SK-MEL-5 (cell line): ENCODE measurements around the gene OR8S1. TPM values are rescaled to one million over a fixed set of nuclear protein-coding genes. Genes with fewer than 3 reads are reported as not detected.
"Not testable (repeated sequence)": the region's sequence is repeated elsewhere in the genome, so short reads cannot be mapped to it uniquely, and the experiment has no call there.

Source experiments
- DNase-seq: peaks from one replicate; pipeline ENCODE4 v3.0.0-alpha.2; 2016; ENCODE audit warnings: low read depth, low spot score
- in situ Hi-C: cut with HindIII; loops from 2 replicates; pipeline ENCODE4 v1.10.0; 2016; ENCODE audit warnings: low sequenced_read_pairs, high pct_unique_total_duplicates, low pct_unique_long_range_greater_than_20kb
- polyA plus RNA-seq, 2 experiments: library from polyadenylated mRNA; depleted of rRNA; stranded (reverse); fragments of >200 nt; gene quantifications; 2 replicates each; pipeline ENCODE4 v1.2.3, GENCODE V29; 2015
- total RNA-seq: library from RNA; depleted of rRNA; stranded (reverse); fragments of >200 nt; shearing (Covaris generic); gene quantifications from 2 replicates; pipeline ENCODE4 v1.2.3, GENCODE V29; 2014; rRNA removed

The OR8S1 gene, protein sequence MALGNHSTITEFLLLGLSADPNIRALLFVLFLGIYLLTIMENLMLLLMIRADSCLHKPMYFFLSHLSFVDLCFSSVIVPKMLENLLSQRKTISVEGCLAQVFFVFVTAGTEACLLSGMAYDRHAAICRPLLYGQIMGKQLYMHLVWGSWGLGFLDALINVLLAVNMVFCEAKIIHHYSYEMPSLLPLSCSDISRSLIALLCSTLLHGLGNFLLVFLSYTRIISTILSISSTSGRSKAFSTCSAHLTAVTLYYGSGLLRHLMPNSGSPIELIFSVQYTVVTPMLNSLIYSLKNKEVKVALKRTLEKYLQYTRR
- not detected in 2 replicates for total RNA-seq
- not detected in 2 replicates for polyA plus RNA-seq (2015; cell fraction: cytosol; rRNA removed)
- polyA plus RNA-seq (2015; cell fraction: nucleus; rRNA removed): not detected in 2 replicates

DNA sequence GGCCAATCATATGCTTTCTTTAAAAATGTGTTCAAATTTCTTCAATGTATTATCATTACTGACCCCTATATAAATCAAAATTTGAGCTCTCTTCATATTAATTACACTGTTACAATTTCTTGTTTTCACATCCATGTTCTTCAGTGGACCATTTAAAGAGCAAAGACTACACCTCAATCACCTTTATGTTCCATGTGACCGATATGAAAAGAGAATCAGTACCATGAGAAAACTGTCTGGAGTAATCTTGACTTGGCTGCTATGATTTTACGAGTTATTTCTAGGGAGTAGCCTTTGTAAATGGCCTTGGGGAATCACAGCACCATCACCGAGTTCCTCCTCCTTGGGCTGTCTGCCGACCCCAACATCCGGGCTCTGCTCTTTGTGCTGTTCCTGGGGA, at the start of gene OR8S1:
OR8S1 (plus strand) TSS at position 301 of the 400 bp plus-strand sequence; CDS start at position 301, 0 bp downstream.
- in situ Hi-C loops: no loop called here
- DNase-seq: no peak

DNA sequence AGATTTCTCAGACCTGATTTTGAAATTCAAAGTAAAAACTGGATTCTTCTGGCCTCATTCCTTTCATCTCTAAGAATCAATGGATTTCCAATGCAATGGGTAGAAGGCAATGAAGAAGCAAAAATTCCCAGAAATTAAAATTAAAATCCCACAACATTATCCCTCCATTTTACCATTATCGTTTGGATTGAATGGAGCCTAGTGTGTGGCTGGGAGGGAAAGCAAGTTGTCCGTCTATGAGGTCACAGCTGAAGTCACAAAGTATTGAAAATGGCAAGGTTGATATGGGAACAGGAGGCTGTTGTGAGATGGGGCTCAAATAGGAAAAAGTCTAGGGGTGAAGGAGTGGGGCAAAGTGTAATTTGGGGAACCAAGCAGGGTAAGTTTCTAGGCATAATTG, 43.2 kb upstream of the OR8S1 start, which contains the start of gene C12orf54:
C12orf54 (plus strand) TSS at position 301 of the 400 bp plus-strand sequence. CDS start 799 bp downstream, outside the sequence.
- in situ Hi-C loops: no loop called here
- no peak for DNase-seq

DNA sequence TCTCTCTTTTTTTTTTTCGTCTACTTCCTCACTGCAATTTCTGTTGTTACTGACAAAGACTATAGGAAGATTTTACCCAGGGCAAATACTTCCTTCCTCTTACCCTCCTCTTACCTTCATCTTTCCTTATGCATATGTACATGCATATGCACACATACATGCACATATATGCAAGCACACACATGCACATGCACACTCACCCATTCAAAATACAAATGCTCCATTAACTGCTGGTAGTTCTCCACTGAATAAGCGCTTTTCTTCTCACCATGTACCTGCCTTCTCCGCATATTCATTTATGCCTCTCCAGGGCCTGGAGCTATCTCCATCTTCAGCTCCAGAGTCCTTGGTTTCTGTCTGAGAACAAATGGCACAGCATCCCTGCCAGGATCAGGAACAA, 42.5 kb upstream of the OR8S1 start:
- in situ Hi-C loops: no loop called here
- DNase-seq: no peak

DNA sequence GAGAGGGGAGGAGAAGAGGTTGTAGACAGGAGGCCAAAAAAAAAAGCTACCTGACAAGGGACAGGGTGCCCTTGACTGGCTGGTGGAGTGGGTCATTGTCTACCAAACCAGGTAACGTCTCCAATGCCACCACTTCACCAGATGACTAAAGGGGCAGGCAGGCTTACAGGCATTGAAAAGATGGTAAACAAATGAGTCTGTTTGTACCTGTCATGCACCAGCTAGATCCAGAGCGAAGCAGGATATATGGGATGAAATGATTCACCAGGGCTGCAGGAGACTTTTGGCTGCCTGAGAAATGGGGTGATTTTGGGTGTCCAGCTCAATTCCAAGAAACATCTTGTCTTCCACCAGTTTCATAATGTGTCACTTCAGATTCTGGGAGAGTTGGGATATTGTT, 39.2 kb upstream of the OR8S1 start:
- DNase-seq: no peak
- in situ Hi-C loops: no loop called here

DNA sequence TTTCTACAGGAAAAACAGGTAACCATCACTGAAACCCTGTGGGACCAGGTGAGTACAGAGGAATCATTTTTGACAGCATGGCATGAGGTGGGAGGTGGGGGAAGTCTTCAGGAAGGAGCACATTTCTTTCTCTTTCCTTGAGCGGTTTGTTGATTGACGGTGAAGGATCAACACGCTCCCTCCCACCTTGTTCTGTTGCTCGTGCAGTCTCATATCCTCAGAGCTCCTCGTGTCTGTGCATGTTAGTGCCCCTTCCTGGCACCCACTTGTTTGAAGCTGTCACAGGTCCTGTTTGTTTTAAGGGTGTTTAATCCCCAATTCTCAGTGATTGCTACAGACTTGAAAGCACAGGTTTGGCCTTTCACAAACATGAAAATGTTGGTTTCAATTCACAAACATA, 38.8 kb upstream of the OR8S1 start:
- in situ Hi-C loops: no loop called here

DNA sequence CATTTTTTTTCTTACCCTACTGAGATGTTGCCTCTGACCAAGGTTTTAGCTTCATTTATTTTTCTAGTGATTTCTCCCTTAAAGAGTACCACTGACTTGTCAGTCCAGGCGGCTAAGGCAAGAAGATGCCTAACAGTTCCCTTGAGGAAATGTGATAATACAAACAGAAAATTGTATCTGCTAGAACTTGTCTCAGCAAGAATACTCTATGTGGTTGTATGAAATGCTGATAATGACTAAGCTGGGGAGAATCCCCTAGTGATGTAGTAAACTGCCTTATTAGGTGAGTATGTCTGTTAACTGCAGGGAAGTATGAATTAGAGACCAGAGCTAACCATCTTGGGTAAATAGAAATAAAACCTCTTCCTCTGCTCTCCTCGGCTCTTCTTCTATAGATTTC, 36.4 kb upstream of the OR8S1 start:
- no peak for DNase-seq
- in situ Hi-C loops: no loop called here

More for the DNA sequence above, 38.8 kb upstream of the OR8S1 start:
- no peak for DNase-seq

DNA sequence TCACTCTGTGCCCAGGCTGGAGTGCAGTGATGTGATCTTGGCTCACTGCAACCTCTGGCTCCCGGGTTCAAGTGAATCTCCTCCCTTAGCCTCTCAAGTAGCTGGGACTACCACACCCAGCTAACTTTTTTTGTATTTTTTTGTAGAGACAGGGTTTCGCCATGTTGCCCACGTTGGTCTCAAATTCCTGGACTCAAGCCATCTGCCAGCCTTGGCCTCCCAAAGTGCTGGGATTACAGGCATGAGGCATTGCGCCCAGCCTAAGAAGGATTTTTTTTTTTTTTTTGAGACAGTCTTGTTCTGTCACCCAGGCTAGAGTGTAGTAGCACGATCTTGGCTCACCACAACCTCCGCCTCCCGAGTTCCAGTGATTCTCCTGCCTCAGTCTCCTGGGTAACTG, 36.0 kb upstream of the OR8S1 start:
- in situ Hi-C loops, DNase-seq: not testable (repeated sequence)

DNA sequence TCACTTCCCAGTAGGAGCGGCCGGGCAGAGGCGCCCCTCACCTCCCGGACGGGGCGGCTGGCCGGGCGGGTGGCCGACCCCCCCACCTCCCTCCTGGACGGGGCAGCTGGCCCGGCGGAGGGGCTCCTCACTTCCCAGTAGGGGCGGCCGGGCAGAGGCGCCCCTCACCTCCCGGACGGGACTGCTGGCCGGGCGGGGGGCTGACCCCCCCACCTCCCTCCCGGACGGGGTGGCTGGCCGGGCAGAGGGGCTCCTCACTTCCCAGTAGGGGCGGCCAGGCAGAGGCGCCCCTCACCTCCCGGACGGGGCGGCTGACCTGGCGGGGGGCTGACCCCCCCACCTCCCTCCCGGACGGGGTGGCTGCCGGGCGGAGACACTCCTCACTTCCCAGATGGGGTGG, 25.2 kb upstream of the OR8S1 start:
- DNase-seq, in situ Hi-C loops: not testable (repeated sequence)

DNA sequence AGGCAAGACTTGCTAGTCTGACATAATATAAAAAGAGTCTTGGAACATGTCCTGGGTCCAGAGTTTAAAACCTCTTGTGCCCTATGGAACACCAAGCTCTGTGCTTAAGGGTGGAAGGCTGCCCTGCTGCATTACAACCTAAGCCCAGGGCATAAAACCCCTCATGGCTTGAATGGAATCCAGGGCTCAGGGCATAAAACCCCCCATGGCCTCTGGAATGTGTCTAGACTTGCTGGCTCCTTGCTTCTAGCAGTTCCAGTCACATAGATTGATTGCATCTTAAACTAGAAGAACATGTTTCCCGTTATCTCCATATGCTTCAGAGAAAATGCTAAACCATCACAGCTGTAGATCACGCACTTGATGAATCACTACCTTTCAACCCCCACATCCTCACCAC, 18.6 kb upstream of the OR8S1 start:
- in situ Hi-C loops, DNase-seq: not testable (repeated sequence)

DNA sequence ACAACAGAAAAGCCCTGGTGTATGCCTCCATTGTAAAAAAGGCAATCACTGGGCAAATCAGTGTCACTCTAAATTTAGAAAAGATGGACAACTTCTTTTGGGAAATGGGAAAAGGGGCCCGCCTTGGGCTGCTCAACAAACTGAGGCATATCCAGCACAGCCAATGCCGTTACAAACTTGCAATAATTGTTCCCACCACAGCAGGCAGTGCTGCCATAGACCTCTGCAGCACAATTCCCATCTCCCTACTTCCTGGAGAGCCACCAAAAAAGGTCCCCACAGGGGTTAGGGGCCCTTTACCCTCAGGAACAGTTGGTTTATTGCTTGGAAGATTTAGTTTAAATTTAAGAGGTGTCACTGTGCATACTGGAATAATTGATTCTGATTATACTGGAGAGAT, 16.4 kb upstream of the OR8S1 start:
- in situ Hi-C loops: no loop called here
- DNase-seq: no peak

DNA sequence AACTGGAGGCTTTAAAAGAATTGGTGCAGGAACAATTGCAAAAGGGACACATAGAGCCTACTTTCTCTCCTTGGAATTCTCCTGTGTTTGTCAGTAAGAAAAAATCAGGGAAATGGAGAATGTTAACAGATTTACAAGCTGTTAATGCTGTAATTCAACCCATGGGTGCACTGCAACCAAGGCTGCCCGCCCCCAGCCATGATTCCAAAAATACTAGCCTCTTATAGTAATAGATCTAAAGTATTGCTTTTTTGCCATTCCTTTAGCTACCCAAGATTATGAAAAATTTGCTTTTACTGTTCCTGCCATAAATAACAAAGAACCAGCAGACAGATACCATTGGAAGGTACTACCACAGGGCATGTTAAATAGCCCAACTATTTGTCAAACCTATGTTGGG, 15.3 kb upstream of the OR8S1 start:
- in situ Hi-C loops: no loop called here
- no peak for DNase-seq

DNA sequence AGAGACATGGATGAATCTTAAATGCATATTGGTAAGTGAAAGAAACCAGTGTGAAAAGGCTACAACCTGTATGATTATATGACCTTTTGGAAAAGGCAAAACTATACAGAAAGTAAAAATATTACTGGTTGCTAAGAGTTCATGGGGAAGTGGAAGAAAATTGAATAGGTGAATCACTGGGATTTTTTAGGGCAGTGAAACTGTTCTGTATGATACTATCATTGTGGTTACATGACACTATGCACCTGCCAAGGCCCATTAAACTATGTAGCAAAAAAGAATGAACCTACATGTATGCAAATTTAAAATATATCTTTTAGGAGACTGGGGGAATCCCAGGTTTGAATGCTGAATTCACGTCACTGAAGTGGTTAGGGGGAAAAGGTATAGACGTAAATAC, 12.6 kb upstream of the OR8S1 start:
- DNase-seq: no peak

DNA sequence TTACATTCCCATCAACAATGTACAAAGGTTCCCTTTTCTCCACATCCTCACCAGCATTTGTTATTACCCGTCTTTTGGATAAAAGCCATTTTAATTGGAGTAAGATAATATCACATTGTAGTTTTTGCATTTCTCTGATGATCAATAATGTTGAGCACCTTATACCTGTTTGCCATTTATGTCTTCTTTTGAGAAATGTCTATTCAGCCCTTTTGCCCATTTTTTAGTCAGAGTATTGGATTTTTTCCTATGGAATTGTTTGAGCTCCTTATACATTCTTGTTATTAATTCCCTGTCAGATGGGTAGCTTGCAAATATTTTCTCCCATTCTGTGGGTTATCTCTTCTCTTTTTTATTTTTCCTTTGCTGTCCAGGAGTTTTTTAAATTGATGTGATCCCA, 10.7 kb upstream of the OR8S1 start:
- DNase-seq: no peak
- in situ Hi-C loops: no loop called here

More for the DNA sequence above, 12.6 kb upstream of the OR8S1 start:
- in situ Hi-C loops: no loop called here

DNA sequence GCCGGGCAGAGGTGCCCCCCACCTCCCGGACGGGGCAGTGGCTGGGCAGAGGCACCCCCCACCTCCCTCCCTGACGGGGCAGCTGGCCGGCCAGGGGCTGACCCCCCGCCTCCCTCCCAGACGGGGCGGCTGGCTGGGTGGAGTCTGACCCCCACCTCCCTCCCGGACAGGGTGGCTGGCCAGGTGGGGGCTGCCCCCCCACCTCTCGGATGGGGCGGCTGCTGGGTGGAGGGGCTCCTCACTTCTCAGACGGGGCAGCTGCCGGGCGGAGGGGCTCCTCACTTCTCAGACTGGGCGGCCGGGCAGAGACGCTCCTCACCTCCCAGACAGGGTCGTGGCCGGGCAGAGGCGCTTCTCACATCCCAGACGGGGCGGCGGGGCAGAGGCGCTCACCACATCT, 5.1 kb upstream of the OR8S1 start:
- DNase-seq, in situ Hi-C loops: not testable (repeated sequence)

DNA sequence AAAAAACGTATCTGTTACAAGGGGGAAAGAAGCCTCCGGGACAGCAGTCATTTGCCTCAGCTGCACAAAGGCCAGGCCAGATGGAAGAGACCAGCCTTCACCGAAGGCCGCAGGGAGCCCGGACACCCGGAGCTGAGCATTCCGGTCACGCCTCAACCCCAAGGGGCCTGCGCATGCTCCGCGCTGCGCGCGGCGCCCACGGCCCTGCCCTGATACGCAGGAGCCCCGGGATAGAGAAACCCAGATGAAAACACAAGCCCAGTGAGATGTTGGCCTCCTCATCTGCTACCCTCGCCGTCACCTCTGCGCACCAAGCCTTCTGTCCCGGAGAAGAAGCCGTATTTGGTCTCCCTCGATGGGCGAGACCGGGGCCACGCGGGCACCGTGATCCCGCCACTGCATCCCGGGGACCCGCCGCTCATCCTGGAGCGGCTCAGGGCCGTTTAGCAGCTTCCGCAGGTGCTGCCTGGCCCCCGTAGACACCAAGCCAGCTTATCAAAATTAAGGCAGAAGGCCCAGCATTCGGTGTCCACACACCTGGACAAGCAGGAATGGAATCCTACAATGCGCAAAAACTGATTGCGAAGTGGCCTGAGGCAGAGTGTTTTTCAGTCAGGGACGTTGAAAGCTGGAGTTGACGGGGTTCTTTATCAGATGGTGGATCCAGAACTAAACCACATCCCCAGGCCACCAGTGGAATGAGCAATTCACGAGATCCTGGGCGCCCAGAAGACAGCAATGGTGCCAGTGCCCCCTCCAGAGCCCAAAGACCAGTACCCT, 2.6 kb downstream of the OR8S1 start:
- in situ Hi-C loops: no loop called here
- DNase-seq: no peak

DNA sequence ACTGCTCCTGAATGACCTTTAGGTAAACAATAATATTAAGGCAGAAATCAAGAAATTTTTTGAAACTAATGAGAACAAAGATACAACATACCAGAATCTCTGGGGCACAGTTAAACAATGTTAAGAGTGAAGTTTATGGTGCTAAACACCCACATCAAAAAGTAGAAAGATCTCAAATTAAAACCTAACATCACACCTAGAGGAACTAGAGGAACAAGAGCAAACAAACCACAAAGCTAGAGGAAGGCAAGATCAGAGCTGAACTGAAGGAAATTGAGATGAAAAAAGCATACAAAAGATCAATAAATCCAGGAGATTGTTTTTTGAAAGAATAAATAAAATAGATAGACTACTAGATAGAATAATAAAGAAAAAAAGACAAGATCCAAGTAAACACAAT, 7.2 kb downstream of the OR8S1 start:
- DNase-seq: no peak
- in situ Hi-C loops: no loop called here

DNA sequence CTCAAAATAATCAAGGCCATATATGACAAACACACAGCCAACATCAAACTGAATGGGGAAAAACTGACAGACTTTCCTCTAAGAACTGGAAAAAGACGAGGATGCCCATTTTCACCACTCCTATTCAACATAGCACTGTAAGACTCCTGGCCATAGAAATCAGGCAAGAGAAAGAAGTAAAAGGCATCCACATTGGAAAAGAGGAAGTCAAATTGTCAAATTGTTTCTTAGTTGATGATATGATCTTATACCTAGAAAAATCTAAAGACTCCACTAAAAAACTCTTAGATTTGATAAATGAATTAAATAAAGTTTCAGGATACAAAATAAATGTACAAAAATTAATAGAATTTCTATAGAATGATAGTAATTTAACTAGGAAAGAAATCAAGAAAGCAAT, 11.2 kb downstream of the OR8S1 start:
- DNase-seq: no peak
- in situ Hi-C loops: no loop called here

DNA sequence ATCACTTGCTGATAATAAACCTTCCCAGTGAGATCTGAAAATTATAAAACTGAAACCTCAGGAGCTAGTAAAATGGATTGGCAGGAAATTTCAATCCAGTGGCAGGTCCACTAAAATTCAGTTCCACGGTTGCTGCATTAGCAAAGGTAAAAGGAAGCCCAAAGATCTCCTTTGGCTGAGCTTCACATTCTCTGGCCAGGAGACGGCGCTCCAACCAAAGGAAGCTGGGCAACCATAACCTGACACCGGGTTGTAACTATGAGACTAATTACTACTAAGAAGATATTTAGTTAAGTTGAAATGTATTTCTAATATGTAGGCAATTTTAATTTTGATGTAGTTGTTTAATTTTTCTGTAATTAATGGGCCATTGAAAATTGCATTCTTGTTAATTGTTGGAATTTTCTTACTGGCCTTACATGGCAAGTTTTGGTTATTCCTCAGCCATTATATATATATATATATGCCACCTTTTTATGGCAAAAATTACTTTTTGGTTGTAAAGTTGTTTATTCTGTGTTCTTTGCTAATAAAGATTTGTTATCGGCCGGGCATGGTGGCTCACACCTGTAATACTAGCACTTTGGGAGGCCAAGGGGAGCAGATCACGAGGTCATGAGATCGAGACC, 17.0 kb downstream of the OR8S1 start:
- in situ Hi-C loops: no loop called here

More for the DNA sequence above, 17.0 kb downstream of the OR8S1 start:
- peak; percentile 74 for DNase-seq
